ENCODE results near the gene SEMA5A. TPM values are rescaled to one million over a fixed set of nuclear protein-coding genes. Genes with fewer than 3 reads are reported as not detected.

SEMA5A gene
- polyA plus RNA-seq, 1 donor (not counting 4 experiments of a cell fraction or from before 2014, with no cell fraction given) = 0.16 TPM

GRCh38 chr5:9067154-9067553 is 478.7 kb downstream of the SEMA5A start:
- dilution Hi-C loops (cut with MboI; ENCODE audit: extremely low pct_ligation_motif_present, low sequenced_read_pairs) = no loop called here
- no peaks in the 10 kb centered on the region for H4K20me1 ChIP-seq (ENCODE audit: control insufficient read depth, extremely low read depth, insufficient read depth, low read length)

GRCh38 chr5:9066349-9066748 is 479.5 kb downstream of the SEMA5A start:
- no peak overlapping the region for H3K4me2 ChIP-seq (ENCODE audit: control insufficient read depth, extremely low read depth, insufficient read depth, low read depth, low read length)
- no peaks in the 10 kb centered on the region for H3K9me3 ChIP-seq (ENCODE audit: control insufficient read depth, low read depth, low read length)
- dilution Hi-C loops (cut with MboI; ENCODE audit: extremely low pct_ligation_motif_present, low sequenced_read_pairs) = no loop called here
- no peaks in the 10 kb centered on the region for H3K9me1 ChIP-seq (ENCODE audit: control insufficient read depth, extremely low read depth, insufficient read depth, low read length)
- no peaks in the 10 kb centered on the region for H4K20me1 ChIP-seq (ENCODE audit: control insufficient read depth, extremely low read depth, insufficient read depth, low read length)
- H2AFZ ChIP-seq (ENCODE audit: control insufficient read depth, low read length) = no peak overlapping the region
- DNase-seq (ENCODE audit: low read depth, low spot score) = no peak
- no peaks in the 10 kb centered on the region for H3K27me3 ChIP-seq (ENCODE audit: control insufficient read depth, extremely low read depth, insufficient read depth, low read length)
- no peaks in the 10 kb centered on the region for H3K79me2 ChIP-seq (ENCODE audit: control insufficient read depth, insufficient read depth, low read length)
- no peak for FAIRE-seq
- H3K4me3 ChIP-seq (ENCODE audit: control insufficient read depth in 2 of 3, extremely low read depth in 1 of 3, insufficient read depth in 2 of 3, low read depth in 1 of 3, low read length in 3 of 3) = no peak overlapping the region
- H3K27ac ChIP-seq (ENCODE audit: control insufficient read depth, insufficient read depth, low read length) = no peak overlapping the region
- TF ChIP-seq EZH2 (IDR thresholded peaks at IDR 0.05; ENCODE audit: low read length) = no peak
- TF ChIP-seq, protein P1, sequence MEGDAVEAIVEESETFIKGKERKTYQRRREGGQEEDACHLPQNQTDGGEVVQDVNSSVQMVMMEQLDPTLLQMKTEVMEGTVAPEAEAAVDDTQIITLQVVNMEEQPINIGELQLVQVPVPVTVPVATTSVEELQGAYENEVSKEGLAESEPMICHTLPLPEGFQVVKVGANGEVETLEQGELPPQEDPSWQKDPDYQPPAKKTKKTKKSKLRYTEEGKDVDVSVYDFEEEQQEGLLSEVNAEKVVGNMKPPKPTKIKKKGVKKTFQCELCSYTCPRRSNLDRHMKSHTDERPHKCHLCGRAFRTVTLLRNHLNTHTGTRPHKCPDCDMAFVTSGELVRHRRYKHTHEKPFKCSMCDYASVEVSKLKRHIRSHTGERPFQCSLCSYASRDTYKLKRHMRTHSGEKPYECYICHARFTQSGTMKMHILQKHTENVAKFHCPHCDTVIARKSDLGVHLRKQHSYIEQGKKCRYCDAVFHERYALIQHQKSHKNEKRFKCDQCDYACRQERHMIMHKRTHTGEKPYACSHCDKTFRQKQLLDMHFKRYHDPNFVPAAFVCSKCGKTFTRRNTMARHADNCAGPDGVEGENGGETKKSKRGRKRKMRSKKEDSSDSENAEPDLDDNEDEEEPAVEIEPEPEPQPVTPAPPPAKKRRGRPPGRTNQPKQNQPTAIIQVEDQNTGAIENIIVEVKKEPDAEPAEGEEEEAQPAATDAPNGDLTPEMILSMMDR (optimal IDR thresholded peaks at IDR 0.05 in 1 of 3, IDR thresholded peaks at IDR 0.05 in 1 of 3, conservative IDR thresholded peaks at IDR 0.05 in 1 of 3; ENCODE audit: extremely low read depth in 1 of 3, insufficient read depth in 2 of 3, low read length in 3 of 3) = no peak
- no peak overlapping the region for H3K9ac ChIP-seq (ENCODE audit: control insufficient read depth, extremely low read depth, insufficient read depth, low read length)
- H3K4me1 ChIP-seq (ENCODE audit: control insufficient read depth, extremely low read depth, insufficient read depth, low read length) = no peaks in the 10 kb centered on the region
- no peaks in the 10 kb centered on the region for H3K36me3 ChIP-seq (ENCODE audit: control insufficient read depth in 2 of 2, extremely low read depth in 1 of 2, insufficient read depth in 2 of 2, low read length in 2 of 2)

More at GRCh38 chr5:9067154-9067553, 478.7 kb downstream of the SEMA5A start:
- H3K9ac ChIP-seq (ENCODE audit: control insufficient read depth, extremely low read depth, insufficient read depth, low read length) = no peak overlapping the region
- H3K79me2 ChIP-seq (ENCODE audit: control insufficient read depth, insufficient read depth, low read length) = no peaks in the 10 kb centered on the region
- H2AFZ ChIP-seq (ENCODE audit: control insufficient read depth, low read length) = no peak overlapping the region
- no peaks in the 10 kb centered on the region for H3K36me3 ChIP-seq (ENCODE audit: control insufficient read depth in 2 of 2, extremely low read depth in 1 of 2, insufficient read depth in 2 of 2, low read length in 2 of 2)
- no peaks in the 10 kb centered on the region for H3K27me3 ChIP-seq (ENCODE audit: control insufficient read depth, extremely low read depth, insufficient read depth, low read length)
- H3K4me3 ChIP-seq (ENCODE audit: control insufficient read depth in 2 of 3, extremely low read depth in 1 of 3, insufficient read depth in 2 of 3, low read depth in 1 of 3, low read length in 3 of 3) = no peak overlapping the region
- no peaks in the 10 kb centered on the region for H3K9me3 ChIP-seq (ENCODE audit: control insufficient read depth, low read depth, low read length)
- H3K4me1 ChIP-seq (ENCODE audit: control insufficient read depth, extremely low read depth, insufficient read depth, low read length) = no peaks in the 10 kb centered on the region
- no peak for FAIRE-seq
- TF ChIP-seq, protein P1 (optimal IDR thresholded peaks at IDR 0.05 in 1 of 3, IDR thresholded peaks at IDR 0.05 in 1 of 3, conservative IDR thresholded peaks at IDR 0.05 in 1 of 3; ENCODE audit: extremely low read depth in 1 of 3, insufficient read depth in 2 of 3, low read length in 3 of 3) = no peak
- no peak for TF ChIP-seq EZH2 (IDR thresholded peaks at IDR 0.05; ENCODE audit: low read length)
- no peak for DNase-seq (ENCODE audit: low read depth, low spot score)
- H3K9me1 ChIP-seq (ENCODE audit: control insufficient read depth, extremely low read depth, insufficient read depth, low read length) = no peaks in the 10 kb centered on the region
- H3K4me2 ChIP-seq (ENCODE audit: control insufficient read depth, extremely low read depth, insufficient read depth, low read depth, low read length) = no peak overlapping the region
- no peak overlapping the region for H3K27ac ChIP-seq (ENCODE audit: control insufficient read depth, insufficient read depth, low read length)

Measured in keratinocyte (primary cell).